ENCODE results near the gene PPTC7. TPM values are rescaled to one million over a fixed set of nuclear protein-coding genes. Genes with fewer than 3 reads are reported as not detected.
A peak's percentile ranks its signal among the peaks of the same experiment; 100 is the strongest.

Gene PPTC7
- total and polyA plus RNA-seq, 2 of the 13 experiments (the other 11 are each of a cell fraction or from before 2014, with no cell fraction given) = 4.8 to 12.3 TPM

DNA sequence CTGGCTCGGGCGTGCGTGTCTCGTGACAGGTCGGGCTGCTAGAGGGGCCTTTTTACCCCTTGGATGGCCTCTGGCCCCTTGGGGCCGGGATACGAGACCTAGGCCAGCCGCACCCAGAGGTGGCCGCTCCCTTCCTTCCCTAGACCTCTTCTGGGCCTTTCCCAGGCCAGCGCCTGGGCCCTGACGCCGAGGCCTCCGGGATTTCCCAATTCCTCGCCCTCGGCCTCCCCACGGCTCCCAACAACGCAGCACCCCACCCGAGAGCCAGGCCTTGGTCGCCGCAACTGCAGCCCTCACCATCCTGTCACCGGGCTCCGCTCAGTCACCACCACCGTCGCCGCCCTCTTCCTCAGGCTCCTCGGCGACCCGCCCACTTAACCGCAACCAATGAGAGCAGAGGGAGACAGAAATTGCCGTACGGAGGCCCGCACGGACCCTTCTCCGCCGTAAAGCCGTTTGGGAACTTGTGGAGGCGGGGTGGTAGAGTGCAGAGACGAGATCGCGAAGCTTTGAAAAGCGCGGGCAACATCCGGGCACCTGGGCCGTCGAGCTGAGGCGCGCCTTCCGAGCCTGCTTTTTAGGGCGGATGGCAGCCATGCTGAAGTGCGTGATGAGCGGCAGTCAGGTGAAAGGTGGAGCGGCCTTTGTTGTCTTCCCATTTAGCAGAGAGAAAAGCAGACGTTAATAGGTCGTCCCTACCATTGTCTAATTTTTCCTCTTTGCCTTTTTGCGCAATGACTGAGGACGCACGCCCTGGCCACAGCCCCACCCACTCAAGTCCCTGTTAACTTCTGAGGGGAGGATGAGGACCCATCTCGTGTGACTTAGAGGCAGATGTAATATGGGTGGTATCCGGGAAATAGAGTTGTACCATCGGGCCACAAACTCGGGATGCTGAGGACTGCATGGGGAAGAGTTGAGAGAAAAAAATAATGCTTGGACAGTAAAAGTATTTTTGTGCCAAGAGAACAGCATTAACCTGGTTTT, 81.1 kb downstream of the PPTC7 start, which contains the start of the genes RAD9B and VPS29 (continued):
- peak; percentile 94 for TF ChIP-seq WIZ (CRISPR knock-in tag; IDR thresholded peaks at IDR 0.05)
- TF ChIP-seq ZNF205 (CRISPR knock-in tag; IDR thresholded peaks at IDR 0.05) = peak; percentile 69; the same call in 1 of the 2 replicates
- peak; percentile 96; the same call in 1 of the 2 replicates for TF ChIP-seq ZNF790 (CRISPR knock-in tag; IDR thresholded peaks at IDR 0.05; ENCODE audit: borderline replicate concordance)
- no peak for TF ChIP-seq MZF1 (CRISPR knock-in tag; IDR thresholded peaks at IDR 0.05; ENCODE audit: borderline replicate concordance)
- peak; percentile 96 for TF ChIP-seq NRL (CRISPR knock-in tag; IDR thresholded peaks at IDR 0.05; ENCODE audit: borderline replicate concordance)
- TF ChIP-seq, protein P1, sequence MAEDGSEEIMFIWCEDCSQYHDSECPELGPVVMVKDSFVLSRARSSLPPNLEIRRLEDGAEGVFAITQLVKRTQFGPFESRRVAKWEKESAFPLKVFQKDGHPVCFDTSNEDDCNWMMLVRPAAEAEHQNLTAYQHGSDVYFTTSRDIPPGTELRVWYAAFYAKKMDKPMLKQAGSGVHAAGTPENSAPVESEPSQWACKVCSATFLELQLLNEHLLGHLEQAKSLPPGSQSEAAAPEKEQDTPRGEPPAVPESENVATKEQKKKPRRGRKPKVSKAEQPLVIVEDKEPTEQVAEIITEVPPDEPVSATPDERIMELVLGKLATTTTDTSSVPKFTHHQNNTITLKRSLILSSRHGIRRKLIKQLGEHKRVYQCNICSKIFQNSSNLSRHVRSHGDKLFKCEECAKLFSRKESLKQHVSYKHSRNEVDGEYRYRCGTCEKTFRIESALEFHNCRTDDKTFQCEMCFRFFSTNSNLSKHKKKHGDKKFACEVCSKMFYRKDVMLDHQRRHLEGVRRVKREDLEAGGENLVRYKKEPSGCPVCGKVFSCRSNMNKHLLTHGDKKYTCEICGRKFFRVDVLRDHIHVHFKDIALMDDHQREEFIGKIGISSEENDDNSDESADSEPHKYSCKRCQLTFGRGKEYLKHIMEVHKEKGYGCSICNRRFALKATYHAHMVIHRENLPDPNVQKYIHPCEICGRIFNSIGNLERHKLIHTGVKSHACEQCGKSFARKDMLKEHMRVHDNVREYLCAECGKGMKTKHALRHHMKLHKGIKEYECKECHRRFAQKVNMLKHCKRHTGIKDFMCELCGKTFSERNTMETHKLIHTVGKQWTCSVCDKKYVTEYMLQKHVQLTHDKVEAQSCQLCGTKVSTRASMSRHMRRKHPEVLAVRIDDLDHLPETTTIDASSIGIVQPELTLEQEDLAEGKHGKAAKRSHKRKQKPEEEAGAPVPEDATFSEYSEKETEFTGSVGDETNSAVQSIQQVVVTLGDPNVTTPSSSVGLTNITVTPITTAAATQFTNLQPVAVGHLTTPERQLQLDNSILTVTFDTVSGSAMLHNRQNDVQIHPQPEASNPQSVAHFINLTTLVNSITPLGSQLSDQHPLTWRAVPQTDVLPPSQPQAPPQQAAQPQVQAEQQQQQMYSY (CRISPR knock-in tag; IDR thresholded peaks at IDR 0.05) = peak; percentile 20; the same call in 1 of the 2 replicates
- TF ChIP-seq, protein P2, sequence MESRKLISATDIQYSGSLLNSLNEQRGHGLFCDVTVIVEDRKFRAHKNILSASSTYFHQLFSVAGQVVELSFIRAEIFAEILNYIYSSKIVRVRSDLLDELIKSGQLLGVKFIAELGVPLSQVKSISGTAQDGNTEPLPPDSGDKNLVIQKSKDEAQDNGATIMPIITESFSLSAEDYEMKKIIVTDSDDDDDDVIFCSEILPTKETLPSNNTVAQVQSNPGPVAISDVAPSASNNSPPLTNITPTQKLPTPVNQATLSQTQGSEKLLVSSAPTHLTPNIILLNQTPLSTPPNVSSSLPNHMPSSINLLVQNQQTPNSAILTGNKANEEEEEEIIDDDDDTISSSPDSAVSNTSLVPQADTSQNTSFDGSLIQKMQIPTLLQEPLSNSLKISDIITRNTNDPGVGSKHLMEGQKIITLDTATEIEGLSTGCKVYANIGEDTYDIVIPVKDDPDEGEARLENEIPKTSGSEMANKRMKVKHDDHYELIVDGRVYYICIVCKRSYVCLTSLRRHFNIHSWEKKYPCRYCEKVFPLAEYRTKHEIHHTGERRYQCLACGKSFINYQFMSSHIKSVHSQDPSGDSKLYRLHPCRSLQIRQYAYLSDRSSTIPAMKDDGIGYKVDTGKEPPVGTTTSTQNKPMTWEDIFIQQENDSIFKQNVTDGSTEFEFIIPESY (CRISPR knock-in tag; IDR thresholded peaks at IDR 0.05) = peak; percentile 89
- TF ChIP-seq ZC3H13 (CRISPR knock-in tag; IDR thresholded peaks at IDR 0.05) = peak; percentile 39; the same call in 1 of the 2 replicates
- peak; percentile 86 for TF ChIP-seq ESRRA (CRISPR knock-in tag; IDR thresholded peaks at IDR 0.05; ENCODE audit: low read depth)
- TF ChIP-seq NR2F6 (IDR thresholded peaks at IDR 0.05) = peak; percentile 23; the same call in 1 of the 2 replicates
- TF ChIP-seq NR2F6 (CRISPR knock-in tag; IDR thresholded peaks at IDR 0.05) = peak; percentile 69
- TF ChIP-seq, protein P3, sequence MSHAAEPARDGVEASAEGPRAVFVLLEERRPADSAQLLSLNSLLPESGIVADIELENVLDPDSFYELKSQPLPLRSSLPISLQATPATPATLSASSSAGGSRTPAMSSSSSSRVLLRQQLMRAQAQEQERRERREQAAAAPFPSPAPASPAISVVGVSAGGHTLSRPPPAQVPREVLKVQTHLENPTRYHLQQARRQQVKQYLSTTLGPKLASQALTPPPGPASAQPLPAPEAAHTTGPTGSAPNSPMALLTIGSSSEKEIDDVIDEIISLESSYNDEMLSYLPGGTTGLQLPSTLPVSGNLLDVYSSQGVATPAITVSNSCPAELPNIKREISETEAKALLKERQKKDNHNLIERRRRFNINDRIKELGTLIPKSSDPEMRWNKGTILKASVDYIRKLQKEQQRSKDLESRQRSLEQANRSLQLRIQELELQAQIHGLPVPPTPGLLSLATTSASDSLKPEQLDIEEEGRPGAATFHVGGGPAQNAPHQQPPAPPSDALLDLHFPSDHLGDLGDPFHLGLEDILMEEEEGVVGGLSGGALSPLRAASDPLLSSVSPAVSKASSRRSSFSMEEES (CRISPR knock-in tag; IDR thresholded peaks at IDR 0.05) = peak; percentile 32; the same call in 1 of the 2 replicates
- peak; percentile 96 for TF ChIP-seq NFIB (CRISPR knock-in tag; IDR thresholded peaks at IDR 0.05; ENCODE audit: borderline replicate concordance)
- TF ChIP-seq EEA1 (CRISPR knock-in tag; IDR thresholded peaks at IDR 0.05; ENCODE audit: borderline replicate concordance) = peak; percentile 81; the same call in 1 of the 2 replicates
- peak; percentile 82; the same call in 1 of the 2 replicates for TF ChIP-seq ZSCAN31 (CRISPR knock-in tag; IDR thresholded peaks at IDR 0.05; ENCODE audit: low read depth)
- TF ChIP-seq RNF2 (conservative IDR thresholded peaks at IDR 0.05; ENCODE audit: low read depth) = peak; percentile 97
- TF ChIP-seq, protein P4, sequence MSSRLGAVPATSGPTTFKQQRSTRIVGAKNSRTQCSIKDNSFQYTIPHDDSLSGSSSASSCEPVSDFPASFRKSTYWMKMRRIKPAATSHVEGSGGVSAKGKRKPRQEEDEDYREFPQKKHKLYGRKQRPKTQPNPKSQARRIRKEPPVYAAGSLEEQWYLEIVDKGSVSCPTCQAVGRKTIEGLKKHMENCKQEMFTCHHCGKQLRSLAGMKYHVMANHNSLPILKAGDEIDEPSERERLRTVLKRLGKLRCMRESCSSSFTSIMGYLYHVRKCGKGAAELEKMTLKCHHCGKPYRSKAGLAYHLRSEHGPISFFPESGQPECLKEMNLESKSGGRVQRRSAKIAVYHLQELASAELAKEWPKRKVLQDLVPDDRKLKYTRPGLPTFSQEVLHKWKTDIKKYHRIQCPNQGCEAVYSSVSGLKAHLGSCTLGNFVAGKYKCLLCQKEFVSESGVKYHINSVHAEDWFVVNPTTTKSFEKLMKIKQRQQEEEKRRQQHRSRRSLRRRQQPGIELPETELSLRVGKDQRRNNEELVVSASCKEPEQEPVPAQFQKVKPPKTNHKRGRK (CRISPR knock-in tag; IDR thresholded peaks at IDR 0.05) = no peak; the same call in 1 of the 2 replicates
- TF ChIP-seq SP1 (IDR thresholded peaks at IDR 0.05) = no peak
- peak; percentile 77 for TF ChIP-seq SP1 (CRISPR knock-in tag; IDR thresholded peaks at IDR 0.05)
- TF ChIP-seq ZNF232 (CRISPR knock-in tag; IDR thresholded peaks at IDR 0.05; ENCODE audit: borderline replicate concordance) = peak; percentile 90
